DMS79 (cell line): ENCODE measurements around the gene MYL4.
"Not testable (repeated sequence)": the region's sequence is repeated elsewhere in the genome, so short reads cannot be mapped to it uniquely, and the experiment has no call there.

Experiments
- DNase-seq: peaks from one replicate; lab custom pipeline; 2025; lab: John Stamatoyannopoulos, UW

Gene MYL4

DNA sequence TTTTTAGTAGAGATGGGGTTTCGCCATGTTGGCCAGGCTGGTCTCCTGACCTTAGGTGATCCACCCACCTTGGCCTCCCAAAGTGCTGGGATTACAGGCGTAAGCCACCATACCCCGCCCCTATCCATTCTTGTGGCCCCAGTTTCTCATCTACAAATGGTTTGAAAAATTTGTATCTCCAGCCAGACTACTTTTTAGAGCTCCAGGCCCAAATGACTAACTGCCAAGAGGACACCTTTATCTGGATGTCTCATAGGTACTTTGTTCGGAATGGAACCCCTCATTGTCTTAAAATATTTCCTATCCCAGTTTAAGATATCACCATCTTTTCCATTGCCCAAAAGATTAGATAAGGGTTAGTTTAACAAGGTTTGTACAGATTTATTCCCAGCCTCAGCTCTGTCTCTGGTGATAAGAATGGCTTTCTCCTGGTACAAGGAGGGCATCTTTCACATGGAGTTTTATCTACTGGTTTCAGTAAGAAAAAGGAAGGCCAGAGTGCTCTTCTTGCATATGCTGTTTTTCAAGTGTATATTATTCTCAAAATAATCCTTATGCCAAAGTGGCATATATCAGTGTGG lies 15.1 kb upstream of the MYL4 start:
- DNase-seq: no peak

DNA sequence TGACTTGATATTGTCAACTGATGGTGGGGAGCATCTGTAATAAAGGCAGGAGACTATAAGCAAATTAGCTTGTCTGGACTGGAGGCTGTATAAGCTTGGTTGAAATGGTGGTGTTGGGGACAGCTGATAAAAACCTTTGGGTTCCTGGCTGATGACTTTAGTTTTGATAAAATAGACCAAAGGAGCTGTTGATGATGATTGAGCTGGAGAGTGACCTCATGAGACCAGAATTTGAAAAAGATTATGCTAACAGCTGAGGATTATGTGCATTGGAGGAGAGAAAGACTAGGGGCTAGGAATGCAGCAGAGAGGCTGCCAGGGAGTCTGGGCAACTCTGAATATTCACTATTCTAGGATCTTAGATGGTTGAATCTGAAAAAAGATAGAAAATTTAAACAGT lies 11.3 kb upstream of the MYL4 start:
- DNase-seq: no peak

DNA sequence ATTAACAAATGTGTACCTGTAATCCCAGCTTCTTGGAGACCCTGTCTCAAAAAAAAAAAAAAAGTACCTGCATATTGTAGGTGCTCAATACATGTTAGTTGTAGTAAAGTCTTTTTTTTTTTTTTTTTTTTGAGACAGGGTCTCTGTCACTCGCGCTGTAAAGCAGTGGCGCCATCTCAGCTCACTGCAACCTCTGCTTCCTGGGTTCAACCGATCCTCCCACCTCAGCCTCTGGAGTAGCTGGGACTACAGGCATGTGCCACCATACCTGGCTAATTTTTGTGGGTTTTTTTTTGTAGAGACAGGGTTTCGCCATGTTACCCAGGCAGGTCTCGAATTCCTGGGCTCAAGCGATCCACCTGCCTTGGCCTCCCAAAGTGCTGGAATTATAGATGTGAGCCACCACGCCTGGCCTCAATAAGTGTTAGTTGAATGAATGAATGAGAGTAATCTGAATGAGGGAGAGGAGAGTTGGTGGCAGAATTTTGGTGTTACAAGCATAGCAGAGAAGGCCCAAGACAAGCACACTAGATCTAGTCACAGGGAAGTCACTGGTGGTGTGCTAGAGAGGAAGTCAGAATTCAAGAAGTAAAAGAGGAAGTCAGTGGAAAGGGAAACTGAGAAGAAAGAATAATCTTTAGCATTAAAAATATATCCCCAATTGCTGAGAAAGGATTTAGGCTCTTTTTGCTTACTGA lies 9.4 kb upstream of the MYL4 start:
- DNase-seq: no peak

DNA sequence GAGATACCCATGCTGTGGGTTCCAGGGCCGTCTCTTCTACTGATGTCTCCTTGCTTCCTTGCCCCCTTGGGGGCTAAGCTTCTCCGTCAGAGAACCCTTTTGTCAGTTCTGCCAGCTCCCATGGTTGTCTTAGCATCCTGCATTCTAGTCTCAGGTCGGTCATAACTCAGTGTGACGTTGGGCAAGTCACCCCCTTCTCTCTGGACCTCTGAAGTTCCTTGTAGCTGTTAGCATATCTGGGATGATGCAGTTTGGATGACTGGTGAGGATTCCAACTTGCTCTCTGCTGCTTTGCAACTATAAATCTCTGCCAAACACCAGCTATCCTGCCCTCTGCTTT lies 8.9 kb upstream of the MYL4 start:
- no peak for DNase-seq

DNA sequence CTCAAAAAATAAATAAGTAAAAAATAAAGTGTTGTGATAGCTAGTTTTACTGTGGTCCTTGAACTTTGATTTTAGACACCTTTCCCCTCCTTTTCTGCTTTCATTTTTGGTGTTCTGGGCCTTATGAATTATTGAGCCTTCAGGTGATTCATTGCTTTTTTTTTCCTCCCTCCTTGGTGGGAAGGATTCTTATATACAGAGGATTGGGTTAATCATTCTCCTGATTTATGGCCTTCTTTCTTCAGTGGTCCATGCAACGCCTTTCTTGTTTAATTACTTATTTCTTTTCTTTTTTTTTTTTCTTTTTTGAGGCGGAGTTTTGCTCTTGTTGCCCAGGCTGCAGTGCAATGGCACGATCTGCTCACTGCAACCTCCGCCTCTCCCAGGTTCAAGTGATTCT lies 8.0 kb upstream of the MYL4 start:
- DNase-seq: no peak

DNA sequence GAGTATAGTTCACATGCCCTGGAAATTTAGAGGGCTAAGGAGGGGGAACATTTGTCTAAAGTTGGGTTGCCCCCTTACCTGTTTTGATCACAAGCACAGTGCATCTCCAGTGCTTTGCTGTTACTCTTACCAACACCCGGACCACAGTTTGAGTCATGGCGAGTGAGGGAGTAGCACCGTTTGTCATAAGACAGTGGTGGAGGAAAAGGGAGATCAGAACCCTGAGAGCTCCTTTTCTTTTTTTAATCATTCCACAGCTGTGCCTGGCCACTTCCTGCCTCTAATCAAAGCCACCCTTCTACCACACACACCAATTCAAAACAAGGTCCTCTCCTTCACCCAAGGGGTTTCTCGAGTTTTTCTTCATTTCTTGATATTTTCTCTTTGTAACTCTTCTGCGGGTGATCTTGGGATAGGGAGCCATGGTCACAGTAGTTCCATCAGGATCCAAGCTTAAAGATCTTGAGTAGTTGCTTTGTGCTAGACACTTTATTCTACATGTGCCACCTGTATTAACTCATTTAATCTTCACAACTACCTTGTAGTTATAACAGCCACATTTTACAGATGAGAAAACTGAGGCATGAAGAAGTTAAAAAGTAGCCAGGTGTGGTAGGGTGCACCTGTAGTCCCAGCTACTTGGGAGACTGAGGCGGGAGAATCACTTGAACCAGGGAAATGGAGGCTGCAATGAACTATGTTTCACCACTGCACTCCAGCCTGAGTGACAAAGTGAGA lies 5.0 kb upstream of the MYL4 start:
- DNase-seq: no peak

DNA sequence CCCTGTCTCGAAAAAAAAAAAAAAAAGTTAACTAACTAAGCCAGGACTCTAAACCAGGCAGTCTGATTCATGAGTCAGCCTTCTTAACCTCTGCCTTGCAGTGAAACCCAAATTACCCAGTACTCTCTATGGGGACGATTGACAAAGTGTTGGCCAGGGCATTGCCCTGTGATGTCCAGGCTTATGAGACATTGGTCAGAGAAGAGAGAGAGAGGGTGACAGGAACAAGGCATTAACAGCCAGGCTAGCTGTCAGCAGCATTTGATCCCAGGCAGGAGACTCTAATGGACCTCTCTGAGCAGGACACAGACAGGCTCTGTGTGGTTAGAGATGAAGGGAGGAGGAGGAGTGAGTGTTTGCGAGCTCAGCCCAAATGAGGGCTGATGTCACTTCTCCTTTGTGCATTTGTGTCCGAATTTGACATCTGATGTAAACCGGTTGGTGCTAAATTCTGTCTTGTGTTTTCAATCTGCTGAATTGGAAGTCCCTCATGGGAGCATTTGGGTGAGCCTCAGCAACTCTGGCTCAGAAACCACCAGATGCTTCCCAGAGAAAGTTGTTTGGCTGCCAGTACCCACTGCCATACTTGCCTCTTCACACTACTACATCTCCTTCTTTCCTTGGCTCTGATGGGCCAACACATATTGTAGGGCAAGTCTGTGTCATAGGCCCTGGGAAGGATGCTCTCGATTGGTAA lies 4.3 kb upstream of the MYL4 start:
- DNase-seq: peak; percentile 47

DNA sequence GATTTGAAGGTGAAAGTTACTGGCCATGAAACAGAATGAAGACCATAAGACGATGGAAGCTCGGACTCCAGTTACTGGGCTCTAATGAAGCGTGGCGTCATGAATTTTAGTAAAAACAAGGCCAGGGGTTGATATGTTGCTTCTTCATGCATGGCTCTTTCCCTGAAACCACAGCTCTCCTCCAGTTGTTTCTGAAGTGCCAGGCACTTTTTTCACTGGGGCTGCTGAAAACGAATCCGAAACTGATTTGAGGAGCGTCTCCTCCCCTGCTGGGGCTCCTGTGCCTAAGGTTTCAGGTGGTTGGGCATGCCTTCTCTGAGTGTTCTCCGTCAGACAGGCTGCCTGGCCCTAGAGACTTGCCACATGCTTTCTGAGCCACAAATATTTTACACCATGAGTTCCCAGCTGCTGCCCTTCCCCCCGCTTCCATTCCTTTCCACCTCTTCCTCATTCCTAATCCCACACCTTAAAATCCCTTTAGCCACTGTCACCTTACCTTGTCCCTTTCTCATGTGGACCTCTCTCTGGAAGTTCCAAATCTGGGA lies 3.7 kb upstream of the MYL4 start:
- DNase-seq: peak; percentile 96

DNA sequence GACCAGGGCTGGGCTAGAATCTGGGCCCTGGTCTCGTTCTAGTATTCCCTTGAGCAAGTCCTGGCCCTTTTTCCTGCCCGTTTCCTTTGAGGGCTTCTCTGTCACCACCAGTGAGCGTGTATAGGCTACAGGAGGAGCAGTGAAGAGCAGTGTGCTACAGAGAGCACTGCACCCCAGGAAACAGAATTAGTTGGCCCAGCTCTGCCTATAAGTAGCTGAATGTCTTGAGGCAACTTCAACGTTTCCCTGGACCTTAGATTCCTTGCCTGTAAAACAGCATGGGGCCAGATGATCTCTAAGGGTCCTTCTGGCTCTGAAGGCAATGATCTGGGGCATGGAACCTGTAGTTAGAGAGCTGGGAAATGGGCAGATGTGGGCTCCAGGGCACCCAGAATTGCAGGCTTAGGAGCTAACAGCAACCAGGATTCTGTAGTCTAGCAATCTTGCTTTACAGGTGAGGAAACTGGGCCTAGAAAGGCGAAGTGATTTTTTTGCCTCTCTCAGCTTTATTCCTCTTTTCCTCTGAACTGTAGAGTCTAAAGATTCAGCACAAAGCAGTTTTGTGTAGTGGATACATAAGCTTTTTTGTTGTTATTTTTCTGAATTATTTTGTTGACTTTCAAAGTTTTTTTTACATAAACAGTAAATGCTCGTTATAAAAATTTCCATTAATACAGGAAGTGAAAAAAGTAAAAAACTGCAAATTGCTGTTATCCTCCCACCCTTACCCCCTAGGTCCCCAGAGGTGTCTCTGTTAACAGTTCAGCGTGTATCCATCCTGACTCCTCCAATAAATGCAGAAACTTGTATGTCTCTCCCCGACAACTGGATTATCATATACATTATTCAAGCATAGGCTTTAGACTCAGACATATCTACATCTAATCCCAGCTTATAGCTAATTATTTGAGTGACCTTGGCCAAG lies 1.7 kb upstream of the MYL4 start:
- no peak for DNase-seq

DNA sequence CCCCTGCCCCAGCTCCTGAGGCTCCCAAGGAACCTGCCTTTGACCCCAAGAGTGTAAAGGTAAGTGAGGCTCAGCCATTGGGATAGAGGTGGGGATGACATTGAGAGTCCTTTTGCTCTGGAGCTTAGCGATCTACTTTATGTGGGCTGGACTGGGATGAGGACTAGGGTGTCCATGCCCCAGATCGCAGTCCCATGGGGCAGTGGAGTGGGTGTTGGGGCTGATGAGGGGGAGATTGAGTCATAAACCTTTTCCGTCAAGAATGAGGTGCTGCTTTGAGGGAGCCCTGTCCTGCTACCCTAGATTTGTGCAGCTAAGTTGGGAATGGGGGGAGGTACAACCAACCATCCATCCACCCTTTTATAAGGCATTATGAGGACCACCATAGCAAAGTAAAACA lies 351 bp downstream of the MYL4 start:
- no peak for DNase-seq

DNA sequence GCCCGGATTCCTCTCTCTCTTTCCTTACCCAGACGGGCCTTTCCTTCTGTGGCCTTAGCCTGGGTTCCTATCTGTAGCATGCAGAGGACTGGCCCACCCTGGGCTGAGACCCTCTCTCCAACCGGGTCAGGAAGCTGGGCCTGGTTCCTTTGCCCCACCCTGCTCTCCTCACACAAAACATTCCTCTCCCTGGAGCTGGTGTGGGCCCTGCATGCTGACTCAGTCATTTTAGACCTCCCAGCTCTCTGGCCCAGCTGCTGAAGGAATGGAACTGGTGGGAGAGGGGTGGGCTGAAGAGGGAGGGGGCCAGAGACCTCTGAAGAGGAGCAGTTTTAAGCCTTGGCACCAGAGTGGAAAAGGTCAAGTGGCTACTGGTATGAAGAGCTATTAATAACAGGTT lies 957 bp downstream of the MYL4 start:
- DNase-seq: peak; percentile 8

DNA sequence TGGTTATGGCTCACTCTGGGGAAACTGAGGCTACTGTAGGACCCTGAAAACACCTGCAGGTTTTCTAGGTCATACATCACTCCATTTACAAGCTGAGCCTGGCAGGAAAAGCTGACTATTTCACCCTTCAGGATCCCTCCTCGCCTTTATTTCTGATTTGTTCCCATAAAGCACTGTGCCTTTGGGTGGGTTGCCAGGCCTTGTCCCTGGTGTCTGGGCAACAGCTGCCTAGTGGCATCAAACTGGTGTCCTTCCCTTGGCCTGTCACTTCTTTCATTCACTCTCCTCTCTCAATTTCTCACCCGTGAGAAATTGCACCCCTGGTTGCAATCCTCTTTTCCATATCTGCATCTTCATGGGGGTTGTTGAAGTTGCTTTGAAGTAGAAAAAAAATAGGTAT lies 1.6 kb downstream of the MYL4 start:
- no peak for DNase-seq

DNA sequence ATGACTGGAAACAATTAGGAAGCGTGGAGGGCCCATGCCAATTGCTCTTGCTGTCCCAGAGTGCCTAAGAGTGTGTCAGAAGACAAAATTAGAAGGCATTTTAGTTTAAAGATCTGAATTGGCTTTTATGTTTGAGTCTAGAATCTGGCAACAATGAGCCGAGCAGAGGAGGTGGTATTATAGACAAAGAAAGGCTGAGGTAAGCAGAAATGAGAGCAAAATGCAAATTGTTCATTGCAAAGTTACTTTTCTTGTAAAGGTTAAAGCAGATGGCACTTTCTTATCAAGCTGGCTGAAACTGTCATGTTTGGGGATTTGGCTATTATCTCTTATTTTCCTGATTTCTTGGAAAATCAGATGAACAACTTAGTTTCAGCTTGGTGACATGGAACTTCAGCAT lies 3.3 kb downstream of the MYL4 start:
- no peak for DNase-seq

DNA sequence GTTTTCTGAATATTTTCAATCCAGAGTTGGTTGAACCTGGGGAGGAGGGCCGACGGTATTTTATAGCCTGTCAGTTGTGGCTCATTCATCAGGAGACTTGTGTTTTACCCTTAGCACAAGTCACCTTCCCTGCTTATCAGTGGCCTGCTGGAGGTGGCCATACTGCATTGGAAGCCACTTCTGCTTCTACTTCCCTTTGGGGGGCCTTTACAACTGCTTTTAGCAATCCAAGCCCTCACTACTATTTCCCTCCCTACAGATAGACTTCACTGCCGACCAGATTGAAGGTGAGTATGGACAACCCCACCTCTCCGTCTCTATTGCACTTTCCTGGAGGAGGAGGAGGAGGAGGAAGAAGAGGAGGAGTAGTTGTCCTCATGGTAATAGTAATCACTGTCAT lies 4.4 kb downstream of the MYL4 start:
- DNase-seq: no peak

DNA sequence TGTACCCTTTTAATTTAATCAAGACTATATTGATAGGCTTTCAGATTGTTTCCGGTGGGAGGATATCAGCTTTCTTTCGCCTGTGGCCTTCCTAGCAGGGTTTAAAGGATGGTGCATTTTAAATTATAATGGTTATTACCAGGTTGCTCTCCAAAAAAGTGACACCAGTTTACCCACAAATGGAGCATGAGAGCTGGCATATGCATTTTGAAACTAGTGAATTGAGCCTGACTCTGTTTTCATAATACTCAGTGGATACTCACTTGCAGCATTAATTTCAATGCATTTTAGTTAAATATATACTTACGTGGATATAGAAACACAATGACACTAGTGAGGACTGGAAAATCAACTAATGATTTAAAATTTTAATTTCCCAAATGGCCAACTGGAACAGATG lies 5.8 kb downstream of the MYL4 start:
- DNase-seq: no peak

DNA sequence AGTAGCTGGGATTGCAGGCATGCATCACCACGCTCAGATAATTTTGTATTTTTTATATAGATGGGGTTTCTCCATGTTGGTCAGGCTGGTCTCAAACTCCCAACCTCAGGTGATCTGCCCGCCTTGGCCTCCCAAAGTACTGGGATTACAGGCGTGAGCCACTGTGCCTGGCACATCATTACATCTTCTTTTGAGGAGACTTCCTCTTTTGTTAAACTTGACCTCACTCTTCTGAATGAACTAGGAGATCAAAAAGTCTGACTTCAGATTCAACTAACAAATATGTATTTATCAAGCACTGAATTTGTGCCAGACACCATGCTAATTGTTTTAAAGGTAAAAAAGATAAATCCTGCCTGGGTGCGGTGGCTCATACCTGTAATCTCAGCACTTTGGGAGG lies 7.7 kb downstream of the MYL4 start:
- not testable (repeated sequence) for DNase-seq

DNA sequence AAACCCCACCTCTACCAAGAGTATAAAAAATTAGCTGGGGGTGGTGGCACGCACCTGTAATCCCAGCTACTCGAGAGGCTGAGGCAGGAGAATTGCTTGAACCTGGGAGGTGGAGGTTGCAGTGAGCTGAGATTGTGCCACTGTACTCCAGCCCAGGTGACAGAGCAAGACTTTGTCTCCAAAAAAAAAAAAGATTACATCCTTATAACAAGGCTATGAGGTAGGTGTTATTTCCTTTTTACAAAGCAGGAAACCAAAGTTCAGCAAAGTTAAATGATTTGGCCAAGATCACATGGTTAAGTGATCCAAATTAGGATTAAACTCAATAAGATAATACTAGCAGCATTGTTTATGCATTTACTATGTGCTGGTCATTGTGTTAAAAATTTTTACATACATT lies 8.1 kb downstream of the MYL4 start:
- DNase-seq: not testable (repeated sequence)

DNA sequence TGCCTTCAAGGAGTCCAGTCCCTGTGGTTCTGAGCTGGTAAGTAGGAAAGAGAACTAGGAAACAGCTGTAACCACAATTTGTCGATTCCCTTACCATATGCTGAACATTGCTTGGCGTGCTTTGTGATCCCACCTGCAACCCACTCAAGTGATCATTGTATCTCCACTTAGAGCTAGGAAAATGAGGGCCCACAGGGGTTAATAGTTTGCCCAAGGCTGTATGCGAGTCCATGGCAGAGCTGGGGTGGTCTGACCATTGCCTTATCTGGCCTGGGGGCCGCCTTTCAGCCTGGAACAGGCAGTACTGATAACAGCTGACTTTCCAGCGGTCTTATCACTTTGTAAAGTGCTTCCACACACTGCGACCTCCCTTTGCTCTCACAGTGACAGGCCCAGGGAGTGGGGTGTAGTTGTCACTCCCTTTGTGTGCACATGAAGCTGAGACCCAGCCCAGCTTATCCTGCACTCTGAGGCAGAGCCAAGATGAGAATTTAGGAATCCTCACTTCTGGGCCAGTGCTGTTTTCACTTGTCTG lies 9.8 kb downstream of the MYL4 start:
- DNase-seq: no peak

DNA sequence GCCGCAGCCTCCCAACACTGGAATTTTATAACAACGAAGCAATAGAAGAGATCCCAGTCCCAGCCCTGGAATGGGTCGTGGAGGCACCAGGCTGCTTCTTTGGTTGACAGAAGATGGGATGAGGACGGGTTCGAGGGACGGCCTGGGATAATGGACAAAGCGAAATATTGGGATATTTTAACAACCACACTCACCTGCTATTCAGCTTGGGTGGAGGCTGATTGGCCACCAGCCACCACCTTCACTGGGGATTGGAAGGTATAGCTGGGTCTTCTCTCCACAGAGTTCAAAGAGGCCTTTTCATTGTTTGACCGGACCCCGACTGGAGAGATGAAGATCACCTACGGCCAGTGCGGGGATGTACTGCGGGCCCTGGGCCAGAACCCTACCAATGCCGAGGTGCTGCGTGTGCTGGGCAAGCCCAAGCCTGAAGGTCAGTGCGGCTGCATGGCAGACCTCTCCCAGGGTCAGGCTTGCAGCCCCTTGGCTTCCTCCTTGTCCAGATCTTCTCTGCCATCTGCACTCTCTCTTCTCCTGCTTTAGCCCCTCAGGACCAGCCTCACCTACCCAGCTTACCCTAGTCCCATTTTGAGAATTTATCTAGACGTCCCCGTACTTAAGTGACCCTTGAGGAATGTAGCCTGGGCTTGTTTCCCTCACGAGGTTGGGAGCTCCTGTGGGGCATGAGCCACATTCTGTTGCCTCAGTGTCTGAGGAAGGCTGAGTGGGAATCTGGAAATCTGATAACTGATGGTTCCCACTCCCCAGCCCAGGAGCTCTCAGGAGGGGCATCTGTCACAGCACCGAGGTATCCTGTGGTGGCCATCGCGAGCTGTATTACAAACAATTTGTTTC lies 10.7 kb downstream of the MYL4 start:
- DNase-seq: no peak

DNA sequence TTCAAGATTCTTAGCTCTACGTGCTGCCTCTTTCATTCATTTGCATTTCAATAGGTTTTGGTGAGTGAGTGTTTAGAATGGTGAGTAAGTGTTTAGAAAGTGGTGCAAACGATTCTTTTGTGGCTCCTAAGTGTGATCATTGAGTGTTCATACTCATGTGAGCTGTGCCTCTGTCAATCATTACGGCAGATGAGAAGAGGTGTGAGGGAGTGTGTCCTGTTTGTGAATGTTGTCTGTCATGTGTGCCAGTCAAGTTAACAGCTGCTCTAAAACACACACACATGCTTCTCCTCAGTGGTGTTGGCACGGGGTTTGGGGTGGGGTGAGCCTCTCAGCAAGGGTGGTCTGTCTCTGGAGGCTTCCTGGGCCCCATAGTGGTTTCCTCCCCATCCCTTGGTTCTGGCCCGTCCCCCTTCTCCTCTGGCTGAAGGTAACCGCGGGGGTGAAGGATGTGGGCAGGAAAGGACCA lies 11.4 kb downstream of the MYL4 start:
- DNase-seq: no peak
